ENCODE measurements around the gene SDK1.
"Not testable (repeated sequence)": the region's sequence is repeated elsewhere in the genome, so short reads cannot be mapped to it uniquely, and the experiment has no call there.

Gene SDK1

DNA sequence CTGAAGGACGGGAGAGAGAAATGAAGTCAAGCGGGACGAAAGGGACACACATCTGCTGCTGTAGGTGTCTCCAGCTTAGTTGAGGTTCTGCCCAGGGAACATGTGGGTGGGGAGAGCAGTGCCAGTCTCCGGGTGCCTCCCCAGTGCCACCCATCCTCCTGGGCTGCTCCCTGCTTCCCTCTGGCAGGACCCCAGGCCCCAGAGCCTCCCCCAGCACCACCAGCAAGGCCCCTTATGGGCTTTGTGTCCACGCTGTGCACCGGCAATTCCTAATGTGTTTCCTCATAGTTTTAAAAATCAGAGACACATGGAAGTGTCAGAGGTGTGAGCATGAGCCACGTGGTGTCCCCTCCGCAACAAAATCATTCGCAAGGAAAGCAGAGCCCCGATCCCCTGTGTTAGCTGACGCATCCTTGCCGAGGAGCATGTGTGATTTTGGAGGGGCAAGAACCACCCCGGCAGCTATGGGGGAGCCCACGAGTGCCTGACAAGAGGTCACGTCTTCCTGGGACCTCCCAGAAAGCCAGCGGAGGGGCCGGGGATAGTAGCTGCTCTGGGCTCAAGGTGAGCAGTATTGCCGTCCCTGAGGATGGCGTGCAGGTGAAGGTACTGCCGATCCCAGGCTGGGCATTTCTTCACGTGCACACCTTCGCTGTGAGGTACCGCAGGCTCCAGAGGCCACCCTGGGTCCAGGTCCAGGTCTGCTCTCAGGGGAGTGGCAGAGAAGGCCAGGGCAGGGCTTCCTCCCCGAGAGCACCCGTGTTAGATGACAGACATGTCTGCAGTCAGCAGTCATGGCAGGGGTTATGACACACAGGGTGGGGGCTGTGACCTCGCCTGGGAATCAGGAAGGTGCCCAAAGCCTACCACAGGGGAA is 932.8 kb downstream of the SDK1 start:
- DNase-seq (no peak), ATAC-seq (no peak)
- Mint-ChIP-seq H3K36me3 (ENCODE audit: low read depth) (no peaks in the 10 kb centered on the region), H3K27me3 (no peaks in the 10 kb centered on the region), H3K4me3 (no peak overlapping the region), H3K4me1 (no peaks in the 10 kb centered on the region), H3K9me3 (no peaks in the 10 kb centered on the region), H3K27ac (no peak overlapping the region)

DNA sequence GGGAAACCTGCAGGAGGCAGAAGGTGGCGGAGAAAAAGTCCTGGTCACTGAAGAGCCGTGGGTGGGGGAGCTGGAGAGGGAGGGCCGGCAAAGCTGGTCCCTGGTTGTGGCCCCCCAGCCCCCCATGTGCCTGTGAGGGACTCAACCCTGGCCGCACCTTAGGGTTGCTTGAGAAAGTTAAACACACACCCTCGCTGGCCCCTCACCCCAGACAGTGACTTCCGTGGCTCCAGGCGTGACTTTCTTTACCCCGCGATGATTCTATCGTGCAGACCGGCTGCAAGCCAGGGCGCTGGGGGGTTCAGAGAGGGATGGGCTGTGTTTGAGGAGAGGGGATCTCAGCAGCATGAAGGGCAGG is 933.4 kb downstream of the SDK1 start:
- Mint-ChIP-seq H3K4me1 (no peaks in the 10 kb centered on the region), H3K27me3 (no peaks in the 10 kb centered on the region), H3K4me3 (no peak overlapping the region), H3K27ac (no peak overlapping the region), H3K9me3 (no peaks in the 10 kb centered on the region), H3K36me3 (ENCODE audit: low read depth) (no peaks in the 10 kb centered on the region)
- no peak for ATAC-seq
- DNase-seq, result no peak

DNA sequence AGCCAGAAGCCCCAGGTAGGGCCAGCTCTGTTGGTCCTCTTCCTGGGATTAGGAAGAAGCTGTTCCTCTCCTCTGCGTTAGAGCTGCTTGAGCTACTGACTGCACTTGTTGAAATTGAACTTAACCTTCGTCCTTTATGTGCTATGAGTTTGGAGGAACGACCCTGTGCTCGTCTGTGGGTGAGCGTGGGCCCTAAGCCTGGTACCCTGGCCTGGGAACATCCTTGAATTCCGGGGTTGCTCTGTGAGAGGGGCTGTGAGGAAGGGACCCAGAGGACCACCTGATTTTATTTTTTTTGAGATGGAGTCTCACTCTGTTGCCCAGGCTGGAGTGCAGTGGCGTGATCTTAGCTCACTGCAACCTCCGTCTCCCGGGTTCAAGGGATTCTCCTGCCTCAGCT is 933.8 kb downstream of the SDK1 start:
- Mint-ChIP-seq H3K27ac (no peak overlapping the region), H3K27me3 (no peaks in the 10 kb centered on the region), H3K4me1 (no peaks in the 10 kb centered on the region), H3K4me3 (no peak overlapping the region), H3K9me3 (no peaks in the 10 kb centered on the region), H3K36me3 (ENCODE audit: low read depth) (no peaks in the 10 kb centered on the region)
- ATAC-seq, result no peak
- DNase-seq, result no peak

DNA sequence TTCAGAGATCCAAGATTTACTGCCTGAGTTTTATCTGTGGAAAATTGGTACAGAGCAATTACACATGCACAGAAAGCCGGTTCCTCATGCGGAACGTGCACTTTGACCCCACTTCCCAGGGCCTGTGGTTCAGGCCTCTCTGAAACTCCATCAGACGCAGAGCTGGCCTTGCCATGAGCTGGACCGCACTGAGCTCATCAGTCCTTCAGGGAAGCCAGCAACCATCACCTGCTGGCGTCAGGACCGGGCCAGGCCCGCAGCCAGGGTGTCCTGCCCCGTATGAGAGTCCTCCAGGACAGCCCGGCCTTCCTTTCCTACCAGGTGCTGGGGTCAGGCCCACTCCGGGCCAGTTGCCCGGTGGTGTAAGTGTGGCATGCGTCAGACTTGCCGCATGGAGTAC is 934.5 kb downstream of the SDK1 start:
- H3K36me3 Mint-ChIP-seq (ENCODE audit: low read depth), result no peaks in the 10 kb centered on the region
- H3K4me3 Mint-ChIP-seq, result no peak overlapping the region
- H3K9me3 Mint-ChIP-seq, result no peaks in the 10 kb centered on the region
- H3K4me1 Mint-ChIP-seq, result peaks cover 1% of the 10 kb centered on the region
- no peak for ATAC-seq
- DNase-seq, result no peak
- H3K27ac Mint-ChIP-seq, result no peak overlapping the region
- H3K27me3 Mint-ChIP-seq, result no peaks in the 10 kb centered on the region

DNA sequence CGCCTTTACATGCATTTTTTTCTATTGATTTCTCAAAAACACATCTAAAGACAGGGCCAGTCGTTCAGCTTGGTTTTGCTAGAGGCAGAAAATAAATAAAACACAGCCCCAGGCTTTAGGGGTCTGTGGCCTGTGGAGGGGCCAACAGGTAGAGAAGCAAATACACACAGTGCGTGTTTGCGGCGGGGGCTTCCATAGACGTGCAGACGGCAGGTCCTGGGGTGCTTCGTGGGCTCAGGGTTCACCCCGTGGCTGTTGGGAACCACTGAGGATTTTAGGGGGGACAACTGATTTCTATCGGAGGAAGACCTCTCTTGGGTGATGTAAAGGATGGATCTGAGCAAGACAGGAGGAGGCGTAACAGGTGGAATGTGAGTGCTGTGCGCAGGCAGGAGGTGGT is 935.3 kb downstream of the SDK1 start:
- no peak overlapping the region for H3K4me3 Mint-ChIP-seq

DNA sequence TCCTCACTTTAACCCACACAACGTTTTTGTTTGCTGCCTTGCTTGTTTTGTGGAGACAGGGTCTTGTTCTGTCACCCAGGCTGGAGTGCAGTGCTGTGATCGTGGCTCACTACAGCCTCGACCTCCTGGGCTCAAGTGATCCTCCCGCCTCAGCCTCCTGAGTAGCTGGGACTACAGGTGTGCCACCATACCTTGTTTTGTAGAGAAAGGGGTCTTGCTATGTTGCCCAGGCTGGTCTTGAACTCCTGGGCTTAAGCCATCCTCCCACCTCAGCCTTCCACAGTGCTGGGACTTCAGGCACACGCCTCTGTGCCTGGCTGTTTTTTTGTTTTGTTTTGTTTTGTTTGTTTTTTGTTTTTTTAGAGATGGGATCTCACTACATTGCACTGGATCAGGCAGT is 935.8 kb downstream of the SDK1 start:
- H3K27ac Mint-ChIP-seq; H3K4me1 Mint-ChIP-seq; H3K9me3 Mint-ChIP-seq; DNase-seq; H3K36me3 Mint-ChIP-seq (ENCODE audit: low read depth); H3K4me3 Mint-ChIP-seq; ATAC-seq; H3K27me3 Mint-ChIP-seq: not testable (repeated sequence)

More for the DNA sequence above, 935.3 kb downstream of the SDK1 start:
- DNase-seq (no peak), ATAC-seq (no peak)
- Mint-ChIP-seq H3K4me1 (peaks cover 6% of the 10 kb centered on the region), H3K9me3 (no peaks in the 10 kb centered on the region), H3K27me3 (no peaks in the 10 kb centered on the region), H3K36me3 (ENCODE audit: low read depth) (no peaks in the 10 kb centered on the region), H3K27ac (no peak overlapping the region)

DNA sequence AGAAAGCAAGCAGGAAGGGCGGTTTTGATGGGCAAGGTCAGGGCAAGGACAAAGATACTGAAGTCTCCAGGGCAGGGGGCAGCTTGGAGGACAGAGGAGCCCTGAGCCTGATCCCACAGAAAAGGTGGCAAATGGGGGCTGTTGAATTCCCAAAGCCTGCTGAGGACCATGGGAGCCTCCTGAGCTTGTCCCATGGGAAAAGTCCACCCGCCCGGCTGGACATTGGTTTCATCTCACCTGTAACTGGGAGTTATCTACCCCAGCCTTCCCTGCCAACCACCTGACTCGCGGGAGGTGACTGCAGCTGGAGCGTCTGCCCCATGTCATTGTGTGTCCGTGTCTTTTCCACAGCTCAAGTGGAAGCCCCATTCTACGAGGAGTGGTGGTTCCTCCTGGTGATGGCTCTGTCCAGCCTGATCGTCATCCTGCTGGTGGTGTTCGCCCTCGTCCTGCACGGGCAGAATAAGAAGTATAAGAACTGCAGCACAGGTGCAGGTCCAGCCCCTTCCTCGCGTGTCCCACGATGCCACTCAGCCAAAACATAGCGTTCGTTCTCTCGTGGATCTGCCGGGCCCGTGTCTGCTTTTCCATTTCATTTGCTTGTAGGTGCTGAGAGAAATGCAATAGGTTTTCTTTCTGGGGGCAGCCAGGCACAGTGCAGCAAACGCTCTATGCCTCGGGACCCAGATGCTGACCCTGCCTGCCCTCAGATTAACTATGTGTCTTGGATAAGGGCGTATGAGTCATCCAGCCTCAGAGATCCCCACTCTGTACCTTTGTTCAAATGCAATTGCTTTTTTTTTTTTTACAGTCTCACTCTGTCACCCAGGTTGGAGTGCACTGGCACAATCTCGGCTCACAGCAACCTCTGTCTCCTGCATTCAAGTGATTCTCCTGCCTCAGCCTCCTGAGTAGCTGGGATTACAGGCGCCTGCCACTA is 936.5 kb downstream of the SDK1 start:
- Mint-ChIP-seq H3K4me1 (peaks cover 6% of the 10 kb centered on the region), H3K27ac (no peak overlapping the region), H3K36me3 (ENCODE audit: low read depth) (no peaks in the 10 kb centered on the region)

DNA sequence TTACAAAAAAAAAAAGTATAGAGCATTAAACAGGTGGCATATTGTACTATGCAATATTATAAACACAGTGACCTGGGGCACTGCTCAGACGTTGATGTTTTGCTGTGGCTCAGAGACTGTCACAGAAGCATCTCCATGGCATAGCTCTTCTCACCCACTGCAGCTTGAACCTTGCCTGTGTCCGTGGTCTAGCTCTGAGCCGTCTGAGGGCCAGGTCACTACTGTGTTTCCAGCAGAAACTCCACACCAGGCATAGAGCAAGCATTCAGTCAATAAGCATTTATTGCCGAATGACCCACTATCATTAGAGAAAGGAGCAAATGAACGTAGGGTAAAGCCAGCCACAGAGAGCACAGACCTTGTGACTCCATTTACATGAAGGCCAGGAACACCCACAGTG is 937.8 kb downstream of the SDK1 start:
- ATAC-seq (no peak), DNase-seq (no peak)
- Mint-ChIP-seq H3K27me3 (no peaks in the 10 kb centered on the region), H3K36me3 (ENCODE audit: low read depth) (no peaks in the 10 kb centered on the region), H3K9me3 (no peaks in the 10 kb centered on the region), H3K27ac (no peak overlapping the region), H3K4me3 (no peak overlapping the region), H3K4me1 (peaks cover 6% of the 10 kb centered on the region)

More for the DNA sequence above, 936.5 kb downstream of the SDK1 start:
- ATAC-seq, result no peak
- Mint-ChIP-seq H3K9me3 (no peaks in the 10 kb centered on the region), H3K27me3 (no peaks in the 10 kb centered on the region), H3K4me3 (no peak overlapping the region)
- no peak for DNase-seq

DNA sequence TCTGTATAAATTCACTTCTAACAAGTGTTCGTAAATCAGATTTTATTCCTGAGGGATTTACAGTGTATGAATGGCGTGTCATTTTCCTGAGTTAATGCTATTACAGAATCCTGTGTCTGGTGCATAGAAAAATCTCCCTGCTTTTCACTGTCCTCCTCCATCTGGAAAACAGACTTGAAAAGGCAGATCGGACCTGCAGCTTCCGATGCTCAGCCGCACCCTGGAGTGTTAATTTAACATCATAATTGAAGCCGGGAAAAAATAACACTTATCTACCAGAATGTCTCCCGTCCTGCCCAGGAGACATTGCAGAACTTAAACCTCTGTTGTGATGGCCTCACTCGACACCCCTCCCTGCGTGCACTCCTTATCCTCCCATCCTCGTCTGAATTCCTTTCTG is 939.0 kb downstream of the SDK1 start:
- peaks cover 2% of the 10 kb centered on the region for H3K9me3 Mint-ChIP-seq
- no peak overlapping the region for H3K4me3 Mint-ChIP-seq
- ATAC-seq, result no peak
- no peak for DNase-seq
- H3K27me3 Mint-ChIP-seq, result no peaks in the 10 kb centered on the region
- no peaks in the 10 kb centered on the region for H3K36me3 Mint-ChIP-seq (ENCODE audit: low read depth)
- H3K27ac Mint-ChIP-seq, result no peak overlapping the region
- H3K4me1 Mint-ChIP-seq, result peaks cover 6% of the 10 kb centered on the region

DNA sequence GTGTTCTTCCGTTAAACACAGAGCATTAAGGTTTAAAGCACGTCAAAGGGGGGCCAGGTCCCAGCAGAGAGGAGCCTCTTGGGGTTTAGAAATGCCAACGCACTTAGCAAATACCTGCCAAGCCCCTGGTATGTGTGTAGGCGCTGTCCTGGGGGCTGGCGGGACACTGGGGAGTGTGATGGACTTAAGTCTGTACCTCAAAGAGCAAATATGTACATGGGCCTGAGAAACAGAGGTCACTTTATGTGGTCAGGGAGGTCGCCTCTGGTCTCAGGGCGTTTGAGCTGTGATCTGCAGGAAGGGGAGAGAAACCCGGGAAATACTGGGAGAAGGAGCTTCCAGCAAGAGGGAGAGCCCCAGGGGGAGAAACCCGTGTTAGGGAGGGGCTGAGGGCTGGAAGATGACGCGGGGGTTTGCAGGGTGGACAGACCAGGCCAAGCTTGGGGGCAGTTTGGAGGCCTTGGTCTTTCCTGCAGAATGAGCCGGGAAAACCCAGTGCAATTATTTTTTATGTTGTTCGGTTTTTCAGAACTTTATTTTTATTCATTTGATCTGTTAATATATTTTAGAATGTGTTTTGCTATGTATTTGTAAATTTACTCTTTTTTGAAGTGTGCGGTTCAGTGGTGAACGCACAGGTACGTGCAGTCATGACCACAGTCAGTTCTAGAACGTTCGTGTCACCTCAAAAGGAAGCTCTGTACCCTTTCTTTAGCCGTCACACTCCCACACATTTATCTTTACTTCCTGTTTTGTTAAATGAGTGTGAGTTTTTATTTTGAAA is 939.7 kb downstream of the SDK1 start:
- Mint-ChIP-seq H3K4me1 (peaks cover 6% of the 10 kb centered on the region), H3K27ac (no peak overlapping the region), H3K4me3 (no peak overlapping the region), H3K36me3 (ENCODE audit: low read depth) (no peaks in the 10 kb centered on the region), H3K9me3 (peaks cover 5% of the 10 kb centered on the region), H3K27me3 (no peaks in the 10 kb centered on the region)
- no peak for ATAC-seq
- DNase-seq, result no peak

DNA sequence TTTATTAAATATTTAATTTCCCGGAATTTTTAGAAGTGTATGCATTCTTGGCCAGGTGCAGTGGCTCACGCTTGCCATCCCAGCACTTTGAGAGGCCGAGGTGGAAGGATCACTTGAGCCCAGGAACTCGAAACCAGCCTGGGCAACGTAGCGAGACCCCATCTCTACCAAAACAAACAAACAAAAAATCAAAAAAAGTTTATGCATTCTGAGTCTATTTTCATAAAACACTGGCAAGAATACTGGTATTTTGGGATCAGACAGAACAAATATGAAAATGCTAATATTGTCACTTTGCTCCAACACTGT is 940.2 kb downstream of the SDK1 start:
- Mint-ChIP-seq H3K4me1 (peaks cover 6% of the 10 kb centered on the region), H3K4me3 (no peak overlapping the region), H3K9me3 (peaks cover 5% of the 10 kb centered on the region), H3K36me3 (ENCODE audit: low read depth) (no peaks in the 10 kb centered on the region), H3K27ac (no peak overlapping the region), H3K27me3 (no peaks in the 10 kb centered on the region)
- DNase-seq (no peak), ATAC-seq (no peak)

DNA sequence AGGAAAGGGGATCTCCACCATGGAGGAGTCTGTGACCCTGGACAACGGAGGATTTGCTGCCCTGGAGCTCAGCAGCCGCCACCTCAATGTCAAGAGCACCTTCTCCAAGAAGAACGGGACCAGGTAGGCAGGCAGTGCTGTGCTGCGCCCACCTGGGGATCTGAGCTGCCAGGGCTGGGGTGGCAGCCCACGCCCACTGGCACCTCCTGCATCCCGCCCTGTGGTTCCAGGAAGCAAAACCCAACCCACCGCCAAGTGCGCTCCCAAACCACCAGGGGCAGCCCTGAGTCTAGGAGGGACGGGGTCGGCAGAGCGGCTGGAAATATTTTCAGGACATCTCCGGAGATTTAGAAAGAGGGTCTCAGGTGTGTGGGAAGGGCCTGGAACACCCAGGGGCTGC is 940.7 kb downstream of the SDK1 start:
- Mint-ChIP-seq H3K36me3 (ENCODE audit: low read depth) (no peaks in the 10 kb centered on the region), H3K4me3 (no peak overlapping the region), H3K27me3 (no peaks in the 10 kb centered on the region), H3K27ac (no peak overlapping the region), H3K9me3 (peaks cover 5% of the 10 kb centered on the region), H3K4me1 (peaks cover 6% of the 10 kb centered on the region)
- DNase-seq (no peak), ATAC-seq (peak; percentile 21)

DNA sequence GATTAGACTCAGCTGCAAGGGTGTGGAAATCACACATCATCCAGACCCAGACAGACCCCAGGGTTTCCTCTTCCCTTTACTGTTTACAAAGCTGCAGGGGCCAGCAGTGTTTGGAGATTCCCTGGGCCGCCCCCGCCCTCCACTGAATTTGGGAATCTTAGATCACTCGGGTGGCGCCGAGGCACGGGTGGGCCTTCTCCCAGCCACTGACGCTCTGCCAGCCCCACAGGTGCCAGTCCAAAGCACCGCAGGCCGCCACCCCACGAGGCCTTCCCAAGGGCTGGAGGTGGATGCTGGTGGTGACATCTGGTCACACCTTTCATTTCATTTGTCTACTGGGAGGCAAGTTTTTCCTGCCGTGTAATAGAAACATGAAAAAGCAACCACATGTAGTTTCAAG is 941.7 kb downstream of the SDK1 start:
- H3K27ac Mint-ChIP-seq, result no peak overlapping the region
- H3K9me3 Mint-ChIP-seq, result peaks cover 5% of the 10 kb centered on the region

DNA sequence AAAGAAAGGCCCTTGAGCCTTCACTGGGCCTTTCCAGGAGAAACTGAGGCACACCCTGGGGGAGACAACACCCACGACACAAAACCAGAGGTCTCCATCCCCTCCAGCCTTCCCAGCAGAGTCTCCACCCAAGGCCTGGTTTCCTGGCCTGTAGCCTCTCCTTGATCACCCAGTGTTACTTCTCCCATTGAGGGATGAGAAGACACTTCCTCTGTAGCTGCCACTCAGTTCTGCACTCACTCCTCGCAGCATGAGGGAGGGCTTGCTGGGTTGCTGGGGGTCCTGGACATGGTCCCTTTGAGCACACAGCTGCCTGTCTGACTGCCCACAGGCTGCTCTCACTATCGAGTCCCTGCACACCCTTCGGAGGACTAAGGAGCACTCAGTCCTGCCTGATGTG is 943.0 kb downstream of the SDK1 start:
- H3K36me3 Mint-ChIP-seq (ENCODE audit: low read depth), result no peaks in the 10 kb centered on the region
- H3K4me3 Mint-ChIP-seq, result no peak overlapping the region
- H3K27me3 Mint-ChIP-seq, result no peaks in the 10 kb centered on the region
- peaks cover 6% of the 10 kb centered on the region for H3K4me1 Mint-ChIP-seq
- peaks cover 14% of the 10 kb centered on the region for H3K9me3 Mint-ChIP-seq
- H3K27ac Mint-ChIP-seq, result no peak overlapping the region
- ATAC-seq (no peak), DNase-seq (no peak)

More for the DNA sequence above, 941.7 kb downstream of the SDK1 start:
- DNase-seq, result no peak
- no peaks in the 10 kb centered on the region for H3K27me3 Mint-ChIP-seq
- H3K4me3 Mint-ChIP-seq, result no peak overlapping the region
- H3K36me3 Mint-ChIP-seq (ENCODE audit: low read depth), result no peaks in the 10 kb centered on the region
- peaks cover 6% of the 10 kb centered on the region for H3K4me1 Mint-ChIP-seq
- ATAC-seq, result no peak
